Measurements from ENCODE around the gene LRPAP1. TPM values are rescaled to one million over a fixed set of nuclear protein-coding genes. Genes with fewer than 3 reads are reported as not detected.

Gene LRPAP1
- total RNA-seq, 1 donor from 2014 or later: 88.1 TPM

- Mint-ChIP-seq H3K27me3 (ENCODE audit: insufficient read depth) (no peaks in the 10 kb centered on the region), H3K4me1 (ENCODE audit: low read depth) (peaks cover 2% of the 10 kb centered on the region), H3K36me3 (ENCODE audit: low read depth) (peaks cover 46% of the 10 kb centered on the region), H3K27ac (no peak overlapping the region), H3K4me3 (no peak overlapping the region), H3K9me3 (peaks cover 6% of the 10 kb centered on the region)
- intact Hi-C loops (cut with micrococcal nuclease): no loop called here
- DNase-seq (ENCODE audit: low spot score): no peak
These were observed 23.7 kb downstream of the LRPAP1 start for GRCh38 chr4:3508542-3508941.

GRCh38 chr4:3505231-3505630 is 27.0 kb downstream of the LRPAP1 start:
- peaks cover 22% of the 10 kb centered on the region for H3K36me3 Mint-ChIP-seq (ENCODE audit: low read depth)
- no peaks in the 10 kb centered on the region for H3K9me3 Mint-ChIP-seq
- H3K4me3 Mint-ChIP-seq: no peak overlapping the region
- peaks cover 6% of the 10 kb centered on the region for H3K4me1 Mint-ChIP-seq (ENCODE audit: low read depth)
- no peaks in the 10 kb centered on the region for H3K27me3 Mint-ChIP-seq (ENCODE audit: insufficient read depth)
- no peak for DNase-seq (ENCODE audit: low spot score)
- intact Hi-C loops (cut with micrococcal nuclease): no loop called here
- no peak overlapping the region for H3K27ac Mint-ChIP-seq

- H3K9me3 Mint-ChIP-seq: no peaks in the 10 kb centered on the region
- H3K27ac Mint-ChIP-seq: peak overlapping the region; percentile 38
- no peak overlapping the region for H3K4me3 Mint-ChIP-seq
- DNase-seq (ENCODE audit: low spot score): no peak
- peaks cover 6% of the 10 kb centered on the region for H3K4me1 Mint-ChIP-seq (ENCODE audit: low read depth)
- H3K27me3 Mint-ChIP-seq (ENCODE audit: insufficient read depth): no peaks in the 10 kb centered on the region
- intact Hi-C loops (cut with micrococcal nuclease): no loop called here
- peaks cover 10% of the 10 kb centered on the region for H3K36me3 Mint-ChIP-seq (ENCODE audit: low read depth)
These were observed 29.0 kb downstream of the LRPAP1 start for GRCh38 chr4:3502941-3503936.

- no peaks in the 10 kb centered on the region for H3K27me3 Mint-ChIP-seq (ENCODE audit: insufficient read depth)
- H3K4me1 Mint-ChIP-seq (ENCODE audit: low read depth): peaks cover 6% of the 10 kb centered on the region
- peaks cover 5% of the 10 kb centered on the region for H3K36me3 Mint-ChIP-seq (ENCODE audit: low read depth)
- H3K27ac Mint-ChIP-seq: no peak overlapping the region
- H3K9me3 Mint-ChIP-seq: no peaks in the 10 kb centered on the region
- intact Hi-C loops (cut with micrococcal nuclease): no loop called here
- no peak overlapping the region for H3K4me3 Mint-ChIP-seq
- no peak for DNase-seq (ENCODE audit: low spot score)
These were observed 30.3 kb downstream of the LRPAP1 start for GRCh38 chr4:3501825-3502425.

GRCh38 chr4:3501126-3501824 is 30.9 kb downstream of the LRPAP1 start:
- intact Hi-C loops (cut with micrococcal nuclease): no loop called here
- Mint-ChIP-seq H3K27ac (no peak overlapping the region), H3K4me1 (ENCODE audit: low read depth) (peaks cover 6% of the 10 kb centered on the region), H3K9me3 (no peaks in the 10 kb centered on the region), H3K4me3 (no peak overlapping the region), H3K27me3 (ENCODE audit: insufficient read depth) (no peaks in the 10 kb centered on the region), H3K36me3 (ENCODE audit: low read depth) (peaks cover 5% of the 10 kb centered on the region)
- no peak for DNase-seq (ENCODE audit: low spot score)

GRCh38 chr4:3500634-3501101 is 31.6 kb downstream of the LRPAP1 start:
- no peak for DNase-seq (ENCODE audit: low spot score)
- Mint-ChIP-seq H3K4me1 (ENCODE audit: low read depth) (peaks cover 6% of the 10 kb centered on the region), H3K36me3 (ENCODE audit: low read depth) (peaks cover 2% of the 10 kb centered on the region), H3K9me3 (no peaks in the 10 kb centered on the region), H3K27ac (no peak overlapping the region), H3K4me3 (no peak overlapping the region), H3K27me3 (ENCODE audit: insufficient read depth) (no peaks in the 10 kb centered on the region)
- intact Hi-C loops (cut with micrococcal nuclease): no loop called here

GRCh38 chr4:3500111-3500510 is 32.1 kb downstream of the LRPAP1 start:
- no peak overlapping the region for H3K27ac Mint-ChIP-seq
- H3K4me3 Mint-ChIP-seq: no peak overlapping the region
- no peaks in the 10 kb centered on the region for H3K27me3 Mint-ChIP-seq (ENCODE audit: insufficient read depth)

GRCh38 chr4:3499710-3500109 is 32.5 kb downstream of the LRPAP1 start:
- no peaks in the 10 kb centered on the region for H3K27me3 Mint-ChIP-seq (ENCODE audit: insufficient read depth)
- DNase-seq (ENCODE audit: low spot score): no peak
- no peak overlapping the region for H3K4me3 Mint-ChIP-seq
- H3K4me1 Mint-ChIP-seq (ENCODE audit: low read depth): peaks cover 6% of the 10 kb centered on the region
- no peaks in the 10 kb centered on the region for H3K9me3 Mint-ChIP-seq
- H3K36me3 Mint-ChIP-seq (ENCODE audit: low read depth): peaks cover 2% of the 10 kb centered on the region
- H3K27ac Mint-ChIP-seq: no peak overlapping the region
- intact Hi-C loops (cut with micrococcal nuclease): no loop called here

More at GRCh38 chr4:3500111-3500510, 32.1 kb downstream of the LRPAP1 start:
- Mint-ChIP-seq H3K36me3 (ENCODE audit: low read depth) (peaks cover 2% of the 10 kb centered on the region), H3K4me1 (ENCODE audit: low read depth) (peaks cover 6% of the 10 kb centered on the region), H3K9me3 (no peaks in the 10 kb centered on the region)
- intact Hi-C loops (cut with micrococcal nuclease): no loop called here
- DNase-seq (ENCODE audit: low spot score): no peak

GRCh38 chr4:3498901-3499510 is 33.2 kb downstream of the LRPAP1 start:
- intact Hi-C loops (cut with micrococcal nuclease): no loop called here
- Mint-ChIP-seq H3K4me1 (ENCODE audit: low read depth) (peaks cover 6% of the 10 kb centered on the region), H3K36me3 (ENCODE audit: low read depth) (peaks cover 2% of the 10 kb centered on the region), H3K4me3 (no peak overlapping the region), H3K9me3 (no peaks in the 10 kb centered on the region), H3K27me3 (ENCODE audit: insufficient read depth) (peaks cover 2% of the 10 kb centered on the region), H3K27ac (no peak overlapping the region)
- no peak for DNase-seq (ENCODE audit: low spot score)

GRCh38 chr4:3498407-3498806 is 33.8 kb downstream of the LRPAP1 start:
- Mint-ChIP-seq H3K27me3 (ENCODE audit: insufficient read depth) (peaks cover 2% of the 10 kb centered on the region), H3K4me1 (ENCODE audit: low read depth) (peaks cover 3% of the 10 kb centered on the region), H3K27ac (no peak overlapping the region), H3K4me3 (no peak overlapping the region), H3K36me3 (ENCODE audit: low read depth) (peaks cover 1% of the 10 kb centered on the region), H3K9me3 (no peaks in the 10 kb centered on the region)
- intact Hi-C loops (cut with micrococcal nuclease): no loop called here
- DNase-seq (ENCODE audit: low spot score): no peak

- intact Hi-C loops (cut with micrococcal nuclease): no loop called here
- Mint-ChIP-seq H3K9me3 (no peaks in the 10 kb centered on the region), H3K27me3 (ENCODE audit: insufficient read depth) (peaks cover 2% of the 10 kb centered on the region), H3K36me3 (ENCODE audit: low read depth) (no peaks in the 10 kb centered on the region), H3K27ac (no peak overlapping the region), H3K4me1 (ENCODE audit: low read depth) (no peaks in the 10 kb centered on the region), H3K4me3 (no peak overlapping the region)
- DNase-seq (ENCODE audit: low spot score): no peak
These were observed 34.5 kb downstream of the LRPAP1 start for GRCh38 chr4:3497523-3498389.

GRCh38 chr4:3497095-3497494 is 35.1 kb downstream of the LRPAP1 start:
- no peaks in the 10 kb centered on the region for H3K4me1 Mint-ChIP-seq (ENCODE audit: low read depth)
- peaks cover 2% of the 10 kb centered on the region for H3K27me3 Mint-ChIP-seq (ENCODE audit: insufficient read depth)
- H3K36me3 Mint-ChIP-seq (ENCODE audit: low read depth): no peaks in the 10 kb centered on the region
- intact Hi-C loops (cut with micrococcal nuclease): no loop called here
- H3K27ac Mint-ChIP-seq: no peak overlapping the region
- H3K4me3 Mint-ChIP-seq: no peak overlapping the region
- DNase-seq (ENCODE audit: low spot score): no peak
- H3K9me3 Mint-ChIP-seq: no peaks in the 10 kb centered on the region

All from activated T-helper 1 cell treated with anti-CD3 and anti-CD28 coated beads, Interleukin-12 subunit alpha, Interleukin-12 subunit beta, Interleukin-2, Interleukin-4 antibody, amounts not matched to agents 30 ng/mL and 10 ng/mL and 1 ng/mL, durations not matched to agents 14 hours and 24 hours and 36 hours (primary cell).